ENCODE measurements around the gene MCUB.

- TF ChIP-seq GATA2 (IDR thresholded peaks at IDR 0.05; ENCODE audit: low read depth, low read length) (no peak), GATA3 (IDR thresholded peaks at IDR 0.05; ENCODE audit: low read depth, low read length) (no peak)
These were observed 170.8 kb downstream of the MCUB start for GRCh38 chr4:109730619-109731545.
